Stromal cell of bone marrow (primary cell): ENCODE measurements around the gene IPO4.

Experiments
- DNase-seq: peaks from one replicate; pipeline ENCODE4 v3.0.0-alpha.2; 2012; ENCODE audit warnings: low read depth

The IPO4 gene

GRCh38 chr14:24149302-24149969, 39.2 kb downstream of the IPO4 start:
- no peak for DNase-seq

DNA sequence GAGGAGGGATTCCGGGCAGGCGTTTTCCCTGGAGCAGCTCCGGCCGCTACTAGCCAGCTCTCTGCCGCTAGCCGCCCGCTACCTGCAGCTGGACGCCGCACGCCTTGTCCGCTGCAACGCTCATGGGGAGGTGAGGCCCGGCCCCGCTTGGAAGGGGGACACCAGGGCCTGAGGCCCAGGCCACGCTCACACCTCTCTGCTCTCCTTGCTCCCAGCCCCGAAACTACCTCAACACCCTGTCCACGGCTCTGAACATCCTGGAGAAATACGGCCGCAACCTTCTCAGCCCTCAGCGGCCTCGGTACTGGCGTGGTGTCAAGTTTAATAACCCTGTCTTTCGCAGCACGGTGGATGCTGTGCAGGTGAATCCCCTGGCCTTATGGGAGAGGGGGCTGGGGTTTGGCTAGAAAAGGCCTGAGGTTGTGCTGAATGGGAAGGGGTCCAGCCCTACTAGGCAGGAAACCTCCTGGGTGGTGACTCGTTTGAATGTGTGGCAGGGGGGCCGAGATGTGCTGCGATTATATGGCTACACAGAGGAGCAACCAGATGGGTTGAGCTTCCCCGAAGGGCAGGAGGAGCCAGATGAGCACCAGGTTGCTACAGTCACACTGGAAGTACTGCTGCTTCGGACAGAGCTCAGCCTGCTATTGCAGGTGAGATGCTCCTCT, 40.7 kb downstream of the IPO4 start:
- DNase-seq, result no peak

DNA sequence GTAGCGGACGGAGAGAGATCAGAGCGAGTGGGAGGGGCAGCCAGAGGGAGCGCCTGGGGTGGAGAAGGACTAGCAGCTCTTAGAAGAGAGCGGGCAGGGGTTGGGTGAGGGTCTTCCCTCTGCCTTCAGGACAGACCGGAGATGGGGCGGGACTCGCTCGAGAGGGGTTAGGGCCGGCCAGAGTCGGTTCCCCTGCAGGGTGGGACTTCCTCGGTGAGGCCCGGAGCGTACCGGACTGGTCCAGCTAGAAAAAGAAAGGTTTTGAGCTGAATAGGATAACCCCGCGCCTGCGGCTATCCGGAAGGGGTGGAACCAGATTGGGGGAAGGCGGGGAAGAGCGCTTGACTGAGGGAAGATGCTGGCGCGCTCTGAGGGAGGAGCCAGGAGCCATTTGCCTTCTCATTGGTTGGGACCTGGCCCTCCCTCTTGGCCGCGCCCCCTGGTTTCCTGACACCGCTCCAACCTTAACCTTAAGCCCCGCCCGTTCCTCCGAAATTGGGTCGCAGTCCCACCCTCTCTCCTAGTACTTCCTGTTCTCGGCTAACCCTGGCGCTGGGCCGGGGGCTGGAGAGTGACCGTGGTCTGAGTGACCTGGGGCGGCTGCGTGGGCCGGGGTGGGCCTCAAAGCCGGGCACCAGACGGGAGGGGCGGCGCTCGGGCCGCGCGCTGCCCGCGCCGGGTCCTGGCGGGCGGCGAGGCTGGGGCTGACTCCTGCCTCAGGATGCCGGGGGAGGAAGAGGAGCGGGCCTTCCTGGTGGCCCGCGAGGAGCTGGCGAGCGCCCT, 41.4 kb downstream of the IPO4 start, which contains the start of gene RNF31:
TSS of gene RNF31 (plus strand) at position 521 of the 783 bp plus-strand sequence. CDS start at position 722, 201 bp downstream.
- peak; percentile 98 for DNase-seq

GRCh38 chr14:24146453-24146977, 42.1 kb downstream of the IPO4 start, which contains the start of gene PSME2:
TSS of gene PSME2 (minus strand) at chr14:24146610. CDS start at chr14:24146581, 29 bp downstream.
- DNase-seq, result peak; percentile 89

- DNase-seq, result peak; percentile 40
Observed at GRCh38 chr14:24145690-24146452, 42.7 kb downstream of the IPO4 start.

DNA sequence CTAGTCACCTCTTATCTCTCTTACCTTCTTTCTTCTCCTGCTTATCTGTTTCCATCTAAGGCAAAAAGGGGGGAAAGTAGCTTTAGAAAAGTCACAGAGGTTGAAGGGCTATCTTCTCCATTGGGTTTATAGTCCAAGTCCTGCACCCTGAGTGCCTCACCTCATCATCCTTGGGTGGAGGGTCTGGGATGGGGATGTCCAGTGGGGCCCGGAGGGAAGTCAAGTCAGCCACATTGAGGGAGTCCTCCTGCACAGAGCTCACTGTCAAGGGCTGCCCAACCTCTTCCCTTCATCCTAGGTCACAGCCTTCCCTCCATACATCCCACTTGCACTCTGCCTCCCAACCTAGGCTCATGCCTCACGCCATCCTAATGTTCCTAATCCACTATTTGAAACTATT, 43.4 kb downstream of the IPO4 start:
- DNase-seq, result no peak

- DNase-seq, result no peak
Observed at GRCh38 chr14:24144451-24144850, 44.2 kb downstream of the IPO4 start.

GRCh38 chr14:24143511-24143910, 45.1 kb downstream of the IPO4 start:
- DNase-seq, result peak; percentile 44

DNA sequence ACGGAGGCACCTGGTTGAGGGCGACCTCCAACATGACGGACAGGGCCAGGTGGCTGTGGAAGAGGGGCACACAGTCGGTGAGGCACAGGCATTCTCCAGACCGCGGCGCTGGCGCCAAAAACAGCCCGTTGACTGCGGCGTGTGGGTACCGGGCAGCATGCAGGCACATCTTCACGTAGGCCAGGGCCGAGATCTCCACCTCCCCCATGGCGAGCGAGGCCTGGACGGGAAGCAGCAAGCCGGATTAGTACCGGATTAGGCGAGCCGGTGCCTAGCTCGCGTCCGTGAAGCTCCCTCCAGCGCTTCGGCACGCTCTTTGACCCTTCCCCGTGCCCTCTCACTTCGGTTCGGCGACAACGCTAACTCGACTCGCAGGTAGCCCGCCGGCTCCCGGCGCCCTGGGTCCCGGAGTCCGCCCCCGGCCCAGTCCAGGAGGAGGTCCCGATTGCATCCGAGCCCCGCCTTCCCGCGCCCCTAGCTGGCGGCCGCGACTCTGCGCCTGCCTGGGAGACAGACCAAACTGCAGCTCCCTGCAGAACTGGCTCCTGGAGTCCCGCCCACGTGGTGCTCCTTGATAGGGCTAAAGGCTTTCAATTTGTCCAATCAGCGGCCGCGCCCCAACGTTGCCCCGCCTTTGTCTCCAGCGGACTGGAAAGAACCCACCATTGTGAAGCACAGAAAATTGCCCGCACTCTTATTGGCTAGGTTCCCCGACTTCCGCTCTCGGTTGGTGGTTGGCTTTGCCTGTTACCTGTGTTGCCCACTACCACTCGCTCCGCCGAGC, 47.3 kb downstream of the IPO4 start, which contains the start of gene EMC9:
TSS of gene EMC9 (minus strand) at position 495 of the 784 bp plus-strand sequence. CDS start at position 208, 287 bp downstream.
- peak; percentile 99 for DNase-seq

DNA sequence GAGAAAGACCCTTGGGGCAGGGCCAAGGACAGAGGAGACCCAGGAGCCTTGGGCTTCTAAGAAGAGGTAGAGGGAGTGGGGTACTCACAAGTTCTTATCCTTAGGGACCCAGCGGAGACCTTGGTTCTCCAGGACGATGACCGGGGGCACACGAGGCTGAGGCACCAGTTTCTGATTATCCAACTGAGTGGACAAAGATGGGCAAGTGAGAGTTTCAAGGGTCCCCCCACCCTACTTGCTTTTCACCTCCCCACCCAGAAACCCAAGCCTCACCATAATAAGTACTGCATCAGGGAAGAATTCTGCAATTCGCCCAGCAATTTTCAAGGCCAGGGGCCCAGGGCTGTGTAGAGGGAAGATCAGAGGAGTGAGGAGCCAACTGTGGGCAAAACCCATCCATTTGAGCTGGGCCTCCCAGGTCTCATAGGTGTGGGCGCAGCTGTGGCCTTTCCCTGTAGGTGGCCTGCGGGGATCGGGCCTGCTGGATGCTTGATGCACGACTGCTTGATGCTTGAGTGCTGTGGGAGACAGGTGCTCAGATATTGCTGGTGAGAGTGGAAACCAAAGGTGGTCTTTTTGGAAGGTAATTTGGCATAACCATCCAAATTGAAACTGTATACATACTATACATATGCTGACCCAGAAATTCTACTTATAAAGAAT, 49.2 kb downstream of the IPO4 start:
- DNase-seq, result no peak

GRCh38 chr14:24138396-24139271, 50.0 kb downstream of the IPO4 start:
- no peak for DNase-seq

DNA sequence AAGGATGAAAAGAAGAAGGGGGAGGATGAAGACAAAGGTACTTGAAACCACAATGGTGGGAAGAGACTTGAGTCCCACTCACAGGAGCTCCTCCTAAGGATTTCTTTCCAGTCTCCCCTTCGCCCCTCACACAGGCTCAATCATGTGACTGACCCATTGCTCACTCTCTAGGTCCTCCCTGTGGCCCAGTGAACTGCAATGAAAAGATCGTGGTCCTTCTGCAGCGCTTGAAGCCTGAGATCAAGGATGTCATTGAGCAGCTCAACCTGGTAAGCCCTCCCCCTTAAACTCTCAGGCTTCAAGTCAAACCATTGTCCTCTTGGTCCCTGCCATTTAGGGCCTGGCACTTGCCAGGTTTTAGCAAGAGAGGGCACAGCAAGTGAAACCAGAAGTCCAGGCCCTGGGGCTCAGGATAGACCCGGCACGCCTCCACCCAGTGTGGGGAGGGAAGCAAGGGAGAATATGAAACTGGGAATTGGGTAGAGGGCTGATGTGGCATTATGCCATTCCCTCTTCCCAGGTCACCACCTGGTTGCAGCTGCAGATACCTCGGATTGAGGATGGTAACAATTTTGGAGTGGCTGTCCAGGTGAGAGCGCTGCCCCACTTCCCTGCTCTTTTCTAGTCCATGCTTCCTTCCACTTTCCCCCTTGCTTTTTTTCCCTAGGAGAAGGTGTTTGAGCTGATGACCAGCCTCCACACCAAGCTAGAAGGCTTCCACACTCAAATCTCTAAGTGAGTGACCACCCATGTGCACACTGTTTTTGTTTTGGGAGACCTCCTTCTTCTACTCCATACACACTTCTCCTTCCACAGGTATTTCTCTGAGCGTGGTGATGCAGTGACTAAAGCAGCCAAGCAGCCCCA, 50.9 kb downstream of the IPO4 start:
- DNase-seq, result no peak

- no peak for DNase-seq
Observed at GRCh38 chr14:24136684-24137528, 51.7 kb downstream of the IPO4 start.

DNA sequence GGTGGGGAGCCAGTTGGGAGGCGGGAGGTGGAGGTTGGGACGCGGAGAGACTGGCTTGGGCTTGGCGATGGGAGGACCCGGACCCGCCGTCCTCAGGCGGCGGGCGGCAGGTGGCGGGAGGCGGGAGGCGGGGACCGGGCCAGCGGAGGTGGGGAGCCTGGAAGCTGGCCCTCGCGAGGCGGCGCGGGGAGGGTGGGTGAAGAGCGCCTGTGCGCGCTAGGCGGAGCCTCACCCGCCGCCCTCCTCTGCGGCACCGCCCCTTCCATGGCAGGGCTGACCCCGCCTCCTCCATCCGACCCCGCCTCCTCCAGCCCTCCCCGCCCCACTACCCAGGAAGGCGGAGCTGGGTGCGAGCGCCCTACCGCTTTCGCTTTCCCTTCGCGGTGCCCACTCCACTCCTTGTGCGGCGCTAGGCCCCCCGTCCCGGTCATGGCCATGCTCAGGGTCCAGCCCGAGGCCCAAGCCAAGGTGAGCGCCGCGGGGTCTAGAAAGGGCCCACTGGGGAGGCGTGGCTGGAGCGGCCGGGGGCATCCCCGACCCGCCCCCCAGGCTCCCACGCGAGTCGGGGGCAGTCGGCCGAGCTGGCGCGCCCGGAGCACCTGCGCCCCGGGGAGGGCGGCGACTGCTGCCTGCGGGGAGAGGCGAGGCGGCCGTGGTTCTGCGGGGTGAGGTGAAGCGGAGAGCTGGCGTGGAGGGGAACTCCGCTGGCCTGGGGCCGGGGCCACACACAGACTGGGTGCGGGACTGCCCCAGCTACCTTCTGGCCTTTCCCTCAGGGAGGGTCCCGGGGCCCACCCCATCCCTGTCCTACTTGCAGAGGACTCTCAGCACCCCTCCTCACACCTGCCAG, 52.6 kb downstream of the IPO4 start, which contains the start of gene PSME1:
TSS of gene PSME1 (plus strand) at position 361 of the 850 bp plus-strand sequence. CDS start at position 430, 69 bp downstream.
- DNase-seq, result peak; percentile 78

- DNase-seq, result no peak
Observed at GRCh38 chr14:24135584-24135833, 53.1 kb downstream of the IPO4 start.

DNA sequence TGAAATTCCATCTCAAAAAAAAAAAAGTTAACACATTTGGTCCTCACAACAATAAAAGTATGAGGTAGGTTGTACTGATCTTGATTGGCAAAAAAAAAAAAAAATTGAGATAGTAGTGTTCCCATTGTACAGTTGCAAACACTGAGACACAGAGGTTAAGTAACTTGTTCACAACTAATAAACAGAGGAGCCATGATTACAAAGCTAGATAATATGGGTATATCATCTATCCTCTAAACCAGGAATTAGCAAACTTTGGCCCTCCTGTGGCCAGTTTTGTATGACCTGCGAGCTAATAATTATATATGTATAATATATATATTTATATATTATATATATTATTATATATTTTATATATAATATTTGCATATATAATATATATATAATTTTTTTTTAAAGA, 54.9 kb downstream of the IPO4 start:
- DNase-seq, result no peak
